CD4-positive, alpha-beta T cell treated with Interleukin-1 beta for 1 hour (primary cell): ENCODE data around the gene RTKN2.

Experiments
- DNase-seq, 2 donors: peaks; one replicate each; pipeline ENCODE4 v3.0.0-alpha.2; 2020 to 2022

The RTKN2 gene

GRCh38 chr10:62217683-62218082, 51.0 kb downstream of the RTKN2 start:
- no peak for DNase-seq

DNA sequence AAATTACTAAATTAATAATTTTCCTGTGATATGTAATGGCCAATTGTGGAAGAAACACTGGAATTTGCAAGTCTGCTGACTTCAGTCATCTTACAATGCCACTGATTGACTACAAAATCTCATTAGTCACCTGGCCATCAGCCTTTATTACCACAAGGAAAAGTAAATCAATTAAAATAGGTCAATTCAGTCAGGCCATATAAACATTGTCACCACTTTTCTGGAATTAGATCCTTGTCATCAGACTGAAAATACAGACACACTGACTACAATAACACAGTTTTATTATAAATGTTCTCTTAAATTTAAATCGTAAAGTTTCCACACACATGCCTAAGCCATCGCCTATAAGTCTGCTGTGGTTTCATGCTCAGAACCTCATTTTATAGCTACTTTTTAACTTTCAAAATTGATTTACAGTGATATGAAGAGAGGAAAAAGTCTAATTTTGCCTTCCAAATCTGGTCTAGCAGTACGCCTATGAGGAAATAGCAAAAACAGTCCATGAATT, 54.2 kb downstream of the RTKN2 start:
- DNase-seq: no peak

DNA sequence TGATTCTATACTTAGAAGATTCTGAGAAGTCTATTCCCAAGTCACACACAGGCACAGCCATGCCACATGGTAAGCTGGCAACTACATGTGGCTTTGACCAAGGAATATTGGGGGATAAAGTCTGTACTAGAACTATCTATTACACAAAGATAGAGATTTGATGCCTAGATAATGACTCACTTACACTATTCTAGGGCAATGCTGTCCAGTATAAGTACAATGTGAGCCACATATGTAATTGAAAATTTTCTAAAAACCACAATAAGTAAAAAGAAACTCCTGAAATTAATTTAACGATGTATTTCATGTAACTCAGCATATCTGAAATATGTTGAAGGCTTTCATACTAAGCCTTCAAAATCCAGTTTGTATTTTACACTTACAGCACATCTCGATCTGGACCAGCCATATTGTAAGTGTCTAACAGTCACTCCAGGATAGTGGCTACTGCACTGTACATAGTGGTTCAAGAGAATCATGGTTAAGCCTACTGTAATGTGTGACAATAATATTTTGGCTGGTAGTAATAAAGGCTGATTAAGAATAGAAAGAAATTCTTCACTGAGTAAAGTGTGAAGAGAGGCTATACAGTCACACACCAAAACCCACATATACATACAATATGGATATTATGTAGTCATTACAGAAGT, 62.8 kb downstream of the RTKN2 start:
- DNase-seq: no peak

DNA sequence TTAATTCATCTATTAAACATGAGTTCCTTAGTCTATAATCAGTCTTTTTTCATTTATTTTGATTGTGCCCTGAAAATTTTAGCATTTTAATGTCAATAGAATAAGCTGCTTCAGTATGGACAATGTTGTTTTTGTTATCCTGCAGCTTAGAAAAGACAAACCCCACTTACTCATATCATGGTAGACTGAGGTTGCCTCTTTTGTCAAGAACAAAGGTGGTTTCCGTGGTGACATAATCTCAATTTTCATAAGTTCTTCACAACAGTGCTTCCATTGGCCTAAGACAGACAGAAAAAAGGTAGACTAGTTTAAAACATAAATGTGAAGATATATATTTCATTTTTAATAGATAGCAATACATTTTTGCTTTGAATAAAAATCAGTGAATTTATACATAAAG, 69.1 kb downstream of the RTKN2 start:
- peak in 1 of 2 donors; percentile 34 for DNase-seq

GRCh38 chr10:62196528-62196927, 72.1 kb downstream of the RTKN2 start:
- DNase-seq: no peak

DNA sequence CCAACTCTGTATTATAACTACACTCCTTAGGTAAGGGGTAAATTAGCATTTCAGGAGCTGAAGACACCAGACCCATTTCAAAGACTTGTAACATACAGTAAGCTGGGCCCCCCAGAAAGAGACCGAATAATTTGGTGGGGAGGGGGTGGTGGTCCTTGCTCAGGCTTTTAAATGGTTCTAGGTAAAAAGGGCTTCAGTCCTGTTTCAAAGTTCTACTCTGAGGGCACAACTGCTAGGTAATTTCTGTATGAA, 73.0 kb downstream of the RTKN2 start:
- DNase-seq: no peak

- no peak for DNase-seq
These were observed 73.5 kb downstream of the RTKN2 start for GRCh38 chr10:62194924-62195674.

DNA sequence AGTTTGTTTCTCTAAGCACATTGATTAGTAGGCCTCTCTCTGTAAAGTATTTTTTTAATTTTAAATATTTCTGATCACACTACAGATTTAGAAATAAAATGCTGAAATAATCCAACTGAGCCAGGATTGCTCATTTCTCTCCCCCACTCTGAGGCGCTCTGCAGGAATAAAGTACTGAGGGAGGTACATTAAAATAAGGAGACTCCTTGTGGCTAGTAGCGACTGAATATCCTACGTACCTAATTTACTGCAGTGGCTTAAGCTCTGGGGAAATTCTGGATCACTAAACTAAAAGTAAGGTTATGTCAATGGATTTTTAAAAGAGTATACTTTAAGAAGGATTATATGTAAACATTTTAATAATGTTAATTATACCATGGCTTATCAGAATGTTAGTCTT, 75.2 kb downstream of the RTKN2 start:
- DNase-seq: no peak

- DNase-seq: no peak
These were observed 79.5 kb downstream of the RTKN2 start for GRCh38 chr10:62189131-62189530.

DNA sequence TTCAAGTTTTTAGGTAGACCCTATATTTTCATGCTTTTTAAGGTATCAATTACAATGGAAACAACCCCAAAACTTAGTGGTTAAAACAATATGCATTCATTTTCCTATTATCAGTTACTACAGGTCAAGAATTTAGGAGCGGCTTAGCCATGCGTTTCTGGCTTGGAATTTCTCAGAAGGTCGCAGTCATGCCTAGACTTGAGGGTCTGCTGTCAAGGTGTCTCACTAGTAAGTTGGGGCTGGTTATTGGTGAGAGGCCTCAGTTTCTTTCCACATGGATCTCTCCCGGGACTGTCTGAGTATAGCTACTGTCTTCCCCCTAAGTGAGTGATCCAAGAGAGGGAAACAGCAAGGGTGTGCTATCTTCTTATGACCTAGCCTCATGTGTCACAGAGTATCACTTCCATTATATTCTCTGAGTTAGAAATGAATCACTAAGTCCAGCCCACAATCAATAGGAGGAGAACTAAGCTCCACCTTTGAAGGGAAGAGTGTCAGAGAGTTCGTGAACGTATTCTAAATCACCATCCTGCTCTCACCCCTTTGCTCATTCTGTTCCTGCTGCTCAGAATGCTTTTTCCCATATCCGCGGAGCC, 80.5 kb downstream of the RTKN2 start:
- no peak for DNase-seq

DNA sequence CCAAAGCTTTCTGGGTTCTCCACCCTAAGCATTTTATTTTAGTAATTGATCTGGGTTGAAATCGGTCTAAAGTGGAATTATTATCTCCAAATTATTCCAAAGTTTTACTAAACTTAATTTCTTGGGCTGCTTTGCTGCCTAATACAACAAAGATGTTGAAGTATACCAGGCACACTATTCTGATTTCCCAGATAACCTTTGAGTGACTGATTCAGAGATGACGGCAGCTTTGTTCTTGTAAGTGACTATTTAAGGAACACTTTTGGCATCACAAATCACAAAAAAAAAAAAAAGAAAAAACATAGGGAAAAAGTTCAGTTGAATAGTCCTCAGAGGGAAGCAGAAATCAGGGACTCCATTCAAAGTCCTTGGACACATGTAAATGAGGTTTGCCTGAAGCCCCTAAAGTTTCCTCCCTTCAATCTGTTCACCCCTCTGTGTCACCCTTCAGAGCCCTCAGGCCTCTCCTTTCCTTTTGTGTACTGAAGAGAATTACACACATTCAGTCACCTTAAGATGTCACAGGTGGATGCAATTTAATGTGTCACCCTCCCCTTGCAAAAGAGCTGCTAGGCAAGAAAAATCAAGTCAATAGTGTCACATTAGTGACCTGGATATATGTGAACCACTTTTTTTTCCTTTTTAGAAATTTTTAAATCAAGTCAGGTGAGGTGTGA, 81.5 kb downstream of the RTKN2 start:
- no peak for DNase-seq

DNA sequence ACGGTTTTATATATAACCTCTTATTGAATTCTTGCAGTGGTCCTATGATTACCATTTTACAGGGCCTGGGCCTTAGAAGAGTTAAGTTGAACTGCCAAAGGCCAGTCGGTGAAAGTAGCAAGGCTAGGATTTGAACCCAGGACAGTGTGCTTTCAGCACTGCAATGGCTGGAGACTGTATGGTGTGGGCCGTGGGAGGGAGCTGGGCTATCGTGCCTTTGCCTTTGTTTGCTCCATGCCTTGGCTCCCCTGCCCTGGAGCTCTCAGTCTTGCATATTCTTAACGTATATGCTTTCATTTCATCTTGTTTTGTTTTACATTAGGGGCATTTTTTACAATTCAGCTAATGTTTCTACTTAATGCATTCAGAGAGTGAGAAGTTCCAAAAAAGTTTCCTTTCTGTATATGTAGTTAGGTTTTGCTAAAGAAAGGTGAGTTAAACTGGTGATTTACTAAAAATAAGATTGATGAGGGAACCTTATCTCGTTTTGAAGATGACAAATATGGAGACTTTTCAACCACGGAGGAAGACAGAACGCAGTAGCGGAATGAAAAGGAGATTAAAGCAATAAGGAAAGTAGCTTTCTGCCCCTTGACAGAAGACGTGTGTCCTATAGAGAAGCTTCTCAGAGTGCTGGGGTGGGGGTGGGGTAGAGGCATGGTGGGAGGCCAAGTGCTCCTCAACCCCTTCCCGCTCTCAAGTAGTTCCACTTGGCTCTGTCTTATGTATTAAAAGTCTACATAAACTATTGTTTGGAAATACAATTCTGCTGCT, 82.5 kb downstream of the RTKN2 start:
- DNase-seq: no peak

DNA sequence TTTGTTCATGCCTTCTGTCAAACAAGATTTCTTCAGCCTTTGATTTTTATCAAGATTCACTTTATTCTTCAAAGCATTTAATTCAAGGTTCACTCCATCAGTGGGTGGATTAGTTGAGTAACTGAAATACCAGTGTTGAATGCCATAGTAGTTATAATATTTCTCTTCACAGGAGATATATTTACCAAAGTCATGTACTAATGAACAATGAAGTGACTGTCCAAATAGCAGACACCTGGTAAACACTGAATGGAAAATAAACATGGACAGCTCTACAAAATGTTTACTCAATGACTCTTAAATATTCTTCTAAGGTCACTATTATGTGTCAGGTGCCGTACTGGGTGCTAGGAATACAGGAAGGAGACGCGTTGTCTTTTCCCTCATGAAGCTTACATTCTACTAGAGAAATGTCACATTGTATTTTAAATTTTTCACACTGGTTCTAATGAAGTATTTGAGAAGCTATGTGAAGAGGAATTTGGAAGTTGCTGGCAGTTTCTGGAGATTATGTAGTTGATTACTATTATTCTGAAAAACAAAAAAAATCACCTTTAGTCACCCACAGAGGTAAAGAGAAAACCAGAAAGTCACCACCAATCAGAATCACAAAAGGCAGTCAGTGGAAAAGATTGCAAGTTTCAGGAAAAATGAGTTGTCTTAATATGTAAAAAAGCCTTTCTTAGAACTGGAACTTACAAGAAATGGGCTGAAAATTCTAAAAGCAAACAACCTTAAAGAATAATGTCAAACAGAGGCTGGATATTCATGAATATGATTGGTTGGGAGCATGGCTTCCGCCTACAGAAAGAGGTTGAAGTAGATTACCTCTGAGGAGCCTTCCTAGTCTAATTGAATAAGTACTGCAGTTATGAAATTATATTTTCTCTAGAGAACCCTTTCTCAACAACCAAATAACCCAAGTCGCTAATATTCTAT, 84.5 kb downstream of the RTKN2 start:
- DNase-seq: no peak

DNA sequence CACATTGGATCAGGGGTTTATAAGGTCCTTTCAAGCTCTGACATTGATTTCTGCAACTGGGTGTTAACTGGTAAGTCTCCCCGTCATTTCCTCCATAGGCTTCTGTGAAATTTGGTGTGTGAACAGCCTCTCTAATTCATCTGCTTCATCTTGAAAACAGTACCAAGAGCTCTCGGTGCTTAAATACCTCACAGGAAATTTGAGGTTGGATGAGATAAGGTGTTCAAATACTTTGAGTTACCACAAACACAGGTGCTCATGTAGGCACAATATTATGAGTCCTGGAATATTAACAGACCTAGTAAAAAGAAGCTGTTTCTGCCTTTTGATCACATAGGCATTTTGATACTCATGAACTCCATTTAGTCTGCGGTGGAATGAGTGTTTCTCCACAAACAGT, 85.2 kb downstream of the RTKN2 start:
- DNase-seq: peak; percentile 56 to 81

- DNase-seq: no peak
These were observed 86.0 kb downstream of the RTKN2 start for GRCh38 chr10:62182595-62182994.

- DNase-seq: no peak
These were observed 86.5 kb downstream of the RTKN2 start for GRCh38 chr10:62182171-62182570.

- no peak for DNase-seq
These were observed 88.0 kb downstream of the RTKN2 start for GRCh38 chr10:62180677-62181076.

DNA sequence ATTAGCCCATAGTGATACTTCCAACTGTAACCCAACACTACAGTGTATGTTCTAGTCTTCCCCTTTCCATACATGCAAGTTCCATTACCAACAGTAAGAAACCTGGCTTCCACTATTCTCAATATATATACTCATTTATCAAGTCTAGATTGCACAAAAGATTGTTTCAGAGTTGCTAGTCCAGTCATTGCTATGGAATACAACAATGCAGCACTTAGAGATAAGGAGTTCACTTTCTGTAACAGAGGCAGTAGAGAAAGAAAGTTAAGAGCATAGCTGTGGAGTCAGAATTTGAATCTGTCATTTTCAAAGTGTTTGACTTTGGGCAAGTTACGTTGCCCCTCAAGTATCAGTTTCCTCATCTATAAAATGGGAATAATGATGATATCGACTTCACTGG, 90.1 kb downstream of the RTKN2 start:
- DNase-seq: no peak

DNA sequence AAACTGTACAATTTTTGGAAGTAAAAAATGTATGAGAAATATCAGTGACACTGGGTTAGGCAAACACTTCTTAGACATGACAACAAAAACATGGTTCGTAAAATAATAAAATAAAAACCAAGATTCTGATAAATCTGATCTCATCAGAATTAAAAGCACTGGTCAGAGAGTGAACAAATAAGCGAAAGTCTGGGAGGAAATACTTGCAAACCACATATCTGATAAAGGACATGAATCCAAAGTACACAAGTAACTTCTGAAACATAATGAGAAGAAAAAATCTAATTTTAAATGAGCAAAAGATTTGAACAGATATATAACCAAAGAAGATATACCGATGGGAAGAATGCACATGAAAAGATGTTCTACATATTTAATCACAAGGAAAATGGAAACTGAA, 91.5 kb downstream of the RTKN2 start:
- DNase-seq: no peak

GRCh38 chr10:62175251-62175650, 93.4 kb downstream of the RTKN2 start:
- DNase-seq: no peak

- DNase-seq: no peak
These were observed 96.2 kb downstream of the RTKN2 start for GRCh38 chr10:62172465-62172864.

DNA sequence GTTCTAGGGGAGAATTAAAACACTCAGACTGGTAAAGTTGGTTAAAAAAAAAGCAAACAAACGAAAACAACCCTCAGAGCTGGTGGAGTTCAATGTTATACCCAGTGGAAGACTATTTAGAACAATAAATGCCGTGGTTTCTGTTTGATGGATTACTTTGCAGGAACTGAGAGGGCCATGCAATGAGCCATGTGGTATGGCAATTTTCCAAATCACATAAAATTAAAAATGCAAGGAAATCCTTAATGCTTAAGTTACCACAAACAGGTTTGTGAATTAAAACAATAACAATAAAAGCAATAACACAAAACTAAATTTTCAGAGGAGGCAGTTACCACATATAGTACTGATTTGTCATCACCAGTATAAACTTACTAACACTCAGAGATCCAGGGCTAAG, 96.9 kb downstream of the RTKN2 start:
- no peak for DNase-seq
